WTC11 (cell line): ENCODE data around the gene FXYD3. TPM values are rescaled to one million over a fixed set of nuclear protein-coding genes. Genes with fewer than 3 reads are reported as not detected.
A peak's percentile ranks its signal among the peaks of the same experiment; 100 is the strongest.

ENCODE experiments used
- ATAC-seq: fragments of 200-7000 bp; cut with Tn5 transposase; 2 replicates; pipeline ENCODE4 v1.10.0; 2021; ENCODE audit warnings: mild to moderate bottlenecking, moderate library complexity
- CTCF ChIA-PET: fragments of 300-600 bp; sonication (Branson Sonifier 250); formaldehyde crosslinking; loops from one replicate; lab custom pipeline; 2021; ENCODE audit warnings: antibody characterized with exemption; lab: Charles Lee
- POLR2A ChIA-PET: fragments of 350-600 bp; sonication (Branson Sonifier 250); formaldehyde crosslinking; loops from one replicate; lab custom pipeline; 2021; ENCODE audit warnings: antibody characterized with exemption; lab: Charles Lee
- DNase-seq: peaks from one replicate; pipeline ENCODE4 v3.0.0; 2021; ENCODE audit warnings: low spot score
- H3K27ac Mint-ChIP-seq: 2 replicates; pipeline ENCODE4 v1.8.0; 2021; ENCODE audit warnings: mixed read lengths
- H3K27me3 Mint-ChIP-seq: 2 replicates; pipeline ENCODE4 v1.8.0; 2021; ENCODE audit warnings: low read depth, mild to moderate bottlenecking, moderate library complexity, mixed read lengths
- H3K36me3 Mint-ChIP-seq: 2 replicates; pipeline ENCODE4 v1.8.0; 2021; ENCODE audit warnings: mixed read lengths
- H3K4me1 Mint-ChIP-seq: 2 replicates; pipeline ENCODE4 v1.8.0; 2022; ENCODE audit warnings: mixed read lengths
- H3K4me3 Mint-ChIP-seq: 2 replicates; pipeline ENCODE4 v1.8.0; 2021; ENCODE audit warnings: mild to moderate bottlenecking, moderate library complexity, mixed read lengths
- H3K9me3 Mint-ChIP-seq: 2 replicates; pipeline ENCODE4 v1.8.0; 2021; ENCODE audit warnings: mixed read lengths
- CDX4 ChIP-seq: fragments of 250-450 bp; sonication (Bioruptor Pico); IDR thresholded peaks from 2 replicates; pipeline ENCODE4 v1.9.0; 2021; ENCODE audit warnings: moderate library complexity, mild to moderate bottlenecking, inconsistent platforms, borderline replicate concordance
- FOXK1 ChIP-seq: sonication (generic); formaldehyde crosslinking; IDR thresholded peaks from 2 replicates; pipeline ENCODE4 v1.8.0; 2022; ENCODE audit warnings: mild to moderate bottlenecking, moderate library complexity, missing genetic modification reagents
- GTF2I ChIP-seq: fragments of 250-450 bp; sonication (Bioruptor Pico); conservative IDR thresholded peaks from 2 replicates; pipeline ENCODE4 v1.4.0; 2021; ENCODE audit warnings: mild to moderate bottlenecking
- OVOL2 ChIP-seq: fragments of 250-450 bp; sonication (Bioruptor Pico); IDR thresholded peaks from 2 replicates; pipeline ENCODE4 v1.9.0; 2021; ENCODE audit warnings: mild to moderate bottlenecking, borderline replicate concordance
- PRRX2 ChIP-seq: fragments of 250-450 bp; sonication (Bioruptor Pico); IDR thresholded peaks from 2 replicates; pipeline ENCODE4 v1.8.0; 2021; ENCODE audit warnings: mild to moderate bottlenecking
- RORB ChIP-seq: fragments of 250-450 bp; sonication (Bioruptor Pico); IDR thresholded peaks from 2 replicates; pipeline ENCODE4 v1.9.0; 2021; ENCODE audit warnings: mild to moderate bottlenecking
- TCF7 ChIP-seq: sonication (generic); formaldehyde crosslinking; IDR thresholded peaks from 2 replicates; pipeline ENCODE4 v1.8.0; 2022; ENCODE audit warnings: mild to moderate bottlenecking, low read depth, missing genetic modification reagents, moderate library complexity
- ZNF138 ChIP-seq: sonication (generic); formaldehyde crosslinking; conservative IDR thresholded peaks from 2 replicates; pipeline ENCODE4 v1.8.1; 2022; ENCODE audit warnings: mild to moderate bottlenecking, moderate library complexity, missing genetic modification reagents
- ZNF263 ChIP-seq: sonication (generic); formaldehyde crosslinking; IDR thresholded peaks from 2 replicates; pipeline ENCODE4 v1.8.1; 2022; ENCODE audit warnings: low read depth, mild to moderate bottlenecking, moderate library complexity, missing genetic modification reagents
- ZNF671 ChIP-seq: fragments of 250-450 bp; sonication (Bioruptor Pico); IDR thresholded peaks from 2 replicates; pipeline ENCODE4 v1.8.0; 2021; ENCODE audit warnings: mild to moderate bottlenecking
- total RNA-seq: library from RNA; stranded (reverse); gene quantifications from 3 replicates; pipeline ENCODE4 v1.2.3, GENCODE V29; 2021
- TF ChIP-seq, protein P1 (sequence below): fragments of 200-600 bp; IDR thresholded peaks from 2 replicates; pipeline ENCODE4 v1.8.0; 2022; ENCODE audit warnings: antibody characterized with exemption
- TF ChIP-seq, protein P2 (sequence below): fragments of 250-450 bp; sonication (Bioruptor Pico); IDR thresholded peaks from 2 replicates; pipeline ENCODE4 v1.9.0; 2021; ENCODE audit warnings: mild to moderate bottlenecking, borderline replicate concordance
- TF ChIP-seq, protein P3 (sequence below): fragments of 250-450 bp; sonication (Bioruptor Pico); conservative IDR thresholded peaks from 2 replicates; pipeline ENCODE4 v1.9.0; 2021; ENCODE audit warnings: mild to moderate bottlenecking
- TF ChIP-seq, protein P4 (sequence below): fragments of 250-450 bp; sonication (Bioruptor Pico); IDR thresholded peaks from 2 replicates; pipeline ENCODE4 v1.9.0; 2021; ENCODE audit warnings: mild to moderate bottlenecking

The FXYD3 gene
- total RNA-seq, 1 experiment from 2014 or later: 1.8 TPM

- 0 out of 2 replicates have a peak, but pooled peaks cover 3% of the 10 kb centered on the region for H3K36me3 Mint-ChIP-seq
- peaks cover 8% of the 10 kb centered on the region; the same call in 1 of the 2 replicates for H3K9me3 Mint-ChIP-seq
- peaks cover 11% of the 10 kb centered on the region for H3K4me1 Mint-ChIP-seq
- H3K4me3 Mint-ChIP-seq: no peak overlapping the region
- no peaks in the 10 kb centered on the region for H3K27me3 Mint-ChIP-seq
- ChIA-PET CTCF (interaction anchor here (0.7 to 1.1 kb wide), 2 partner anchors 8 to 28 kb away, joined by 3 read pairs; partner anchors contain the start of gene LGI4), POLR2A (no interaction called here)
- TF ChIP-seq, protein P1, sequence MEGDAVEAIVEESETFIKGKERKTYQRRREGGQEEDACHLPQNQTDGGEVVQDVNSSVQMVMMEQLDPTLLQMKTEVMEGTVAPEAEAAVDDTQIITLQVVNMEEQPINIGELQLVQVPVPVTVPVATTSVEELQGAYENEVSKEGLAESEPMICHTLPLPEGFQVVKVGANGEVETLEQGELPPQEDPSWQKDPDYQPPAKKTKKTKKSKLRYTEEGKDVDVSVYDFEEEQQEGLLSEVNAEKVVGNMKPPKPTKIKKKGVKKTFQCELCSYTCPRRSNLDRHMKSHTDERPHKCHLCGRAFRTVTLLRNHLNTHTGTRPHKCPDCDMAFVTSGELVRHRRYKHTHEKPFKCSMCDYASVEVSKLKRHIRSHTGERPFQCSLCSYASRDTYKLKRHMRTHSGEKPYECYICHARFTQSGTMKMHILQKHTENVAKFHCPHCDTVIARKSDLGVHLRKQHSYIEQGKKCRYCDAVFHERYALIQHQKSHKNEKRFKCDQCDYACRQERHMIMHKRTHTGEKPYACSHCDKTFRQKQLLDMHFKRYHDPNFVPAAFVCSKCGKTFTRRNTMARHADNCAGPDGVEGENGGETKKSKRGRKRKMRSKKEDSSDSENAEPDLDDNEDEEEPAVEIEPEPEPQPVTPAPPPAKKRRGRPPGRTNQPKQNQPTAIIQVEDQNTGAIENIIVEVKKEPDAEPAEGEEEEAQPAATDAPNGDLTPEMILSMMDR: no peak
- TF ChIP-seq, protein P2, sequence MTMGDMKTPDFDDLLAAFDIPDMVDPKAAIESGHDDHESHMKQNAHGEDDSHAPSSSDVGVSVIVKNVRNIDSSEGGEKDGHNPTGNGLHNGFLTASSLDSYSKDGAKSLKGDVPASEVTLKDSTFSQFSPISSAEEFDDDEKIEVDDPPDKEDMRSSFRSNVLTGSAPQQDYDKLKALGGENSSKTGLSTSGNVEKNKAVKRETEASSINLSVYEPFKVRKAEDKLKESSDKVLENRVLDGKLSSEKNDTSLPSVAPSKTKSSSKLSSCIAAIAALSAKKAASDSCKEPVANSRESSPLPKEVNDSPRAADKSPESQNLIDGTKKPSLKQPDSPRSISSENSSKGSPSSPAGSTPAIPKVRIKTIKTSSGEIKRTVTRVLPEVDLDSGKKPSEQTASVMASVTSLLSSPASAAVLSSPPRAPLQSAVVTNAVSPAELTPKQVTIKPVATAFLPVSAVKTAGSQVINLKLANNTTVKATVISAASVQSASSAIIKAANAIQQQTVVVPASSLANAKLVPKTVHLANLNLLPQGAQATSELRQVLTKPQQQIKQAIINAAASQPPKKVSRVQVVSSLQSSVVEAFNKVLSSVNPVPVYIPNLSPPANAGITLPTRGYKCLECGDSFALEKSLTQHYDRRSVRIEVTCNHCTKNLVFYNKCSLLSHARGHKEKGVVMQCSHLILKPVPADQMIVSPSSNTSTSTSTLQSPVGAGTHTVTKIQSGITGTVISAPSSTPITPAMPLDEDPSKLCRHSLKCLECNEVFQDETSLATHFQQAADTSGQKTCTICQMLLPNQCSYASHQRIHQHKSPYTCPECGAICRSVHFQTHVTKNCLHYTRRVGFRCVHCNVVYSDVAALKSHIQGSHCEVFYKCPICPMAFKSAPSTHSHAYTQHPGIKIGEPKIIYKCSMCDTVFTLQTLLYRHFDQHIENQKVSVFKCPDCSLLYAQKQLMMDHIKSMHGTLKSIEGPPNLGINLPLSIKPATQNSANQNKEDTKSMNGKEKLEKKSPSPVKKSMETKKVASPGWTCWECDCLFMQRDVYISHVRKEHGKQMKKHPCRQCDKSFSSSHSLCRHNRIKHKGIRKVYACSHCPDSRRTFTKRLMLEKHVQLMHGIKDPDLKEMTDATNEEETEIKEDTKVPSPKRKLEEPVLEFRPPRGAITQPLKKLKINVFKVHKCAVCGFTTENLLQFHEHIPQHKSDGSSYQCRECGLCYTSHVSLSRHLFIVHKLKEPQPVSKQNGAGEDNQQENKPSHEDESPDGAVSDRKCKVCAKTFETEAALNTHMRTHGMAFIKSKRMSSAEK (CRISPR knock-in tag): no peak
- TF ChIP-seq GTF2I (CRISPR knock-in tag): peak; percentile 82
- TF ChIP-seq, protein P3, sequence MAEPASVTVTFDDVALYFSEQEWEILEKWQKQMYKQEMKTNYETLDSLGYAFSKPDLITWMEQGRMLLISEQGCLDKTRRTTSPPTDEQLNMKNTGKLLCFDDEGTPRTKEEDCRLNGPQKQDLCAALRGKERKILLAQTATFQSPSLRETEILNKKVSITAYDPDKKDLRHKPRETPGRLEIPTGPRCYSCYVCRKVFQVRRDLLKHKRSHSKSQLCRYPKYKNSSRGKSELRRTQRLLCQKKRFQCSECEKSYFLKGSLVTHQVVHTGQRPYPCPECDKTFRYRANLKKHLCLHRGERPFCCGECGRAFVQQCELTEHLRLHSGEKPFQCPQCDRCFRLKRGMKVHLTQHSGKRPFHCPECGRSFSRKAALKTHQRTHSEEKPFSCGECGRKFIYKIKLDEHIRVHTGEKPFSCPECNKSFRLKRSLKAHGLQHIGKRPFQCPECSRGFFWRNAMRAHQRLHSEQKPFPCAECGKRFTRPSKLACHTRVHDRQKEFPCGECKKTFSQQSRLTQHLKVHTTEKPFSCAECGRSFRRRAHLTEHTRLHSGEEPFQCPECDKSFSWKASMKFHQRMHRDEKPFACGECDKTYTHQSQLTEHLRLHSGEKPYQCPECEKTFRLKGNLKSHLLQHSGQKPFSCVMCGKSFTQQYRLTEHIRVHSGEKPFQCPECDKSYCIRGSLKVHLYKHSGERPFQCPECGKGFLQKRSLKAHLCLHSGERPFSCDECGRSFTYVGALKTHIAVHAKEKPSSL: no peak
- TF ChIP-seq OVOL2 (CRISPR knock-in tag): no peak
- no peak for TF ChIP-seq ZNF263 (CRISPR knock-in tag)
- no peak for TF ChIP-seq ZNF671 (CRISPR knock-in tag)
- TF ChIP-seq ZNF138 (CRISPR knock-in tag): no peak
- DNase-seq (no peak), ATAC-seq (no peak)
- H3K27ac Mint-ChIP-seq: no peak overlapping the region
These were observed 8.6 kb upstream of the FXYD3 start for GRCh38 chr19:35106898-35107541.

GRCh38 chr19:35107545-35107944 lies 8.1 kb upstream of the FXYD3 start:
- 0 out of 2 replicates have a peak, but pooled peaks cover 3% of the 10 kb centered on the region for H3K36me3 Mint-ChIP-seq
- H3K4me3 Mint-ChIP-seq: no peak overlapping the region
- DNase-seq (no peak), ATAC-seq (no peak)
- H3K27me3 Mint-ChIP-seq: no peaks in the 10 kb centered on the region
- TF ChIP-seq FOXK1 (CRISPR knock-in tag): no peak
- ChIA-PET CTCF (interaction anchor here (0.7 to 1.1 kb wide), 2 partner anchors 16 to 28 kb away, joined by 3 to 4 read pairs; partner anchors contain the start of gene LGI4), POLR2A (no interaction called here)
- no peak overlapping the region for H3K27ac Mint-ChIP-seq
- H3K9me3 Mint-ChIP-seq: peaks cover 8% of the 10 kb centered on the region; the same call in 1 of the 2 replicates
- peaks cover 13% of the 10 kb centered on the region for H3K4me1 Mint-ChIP-seq

DNA sequence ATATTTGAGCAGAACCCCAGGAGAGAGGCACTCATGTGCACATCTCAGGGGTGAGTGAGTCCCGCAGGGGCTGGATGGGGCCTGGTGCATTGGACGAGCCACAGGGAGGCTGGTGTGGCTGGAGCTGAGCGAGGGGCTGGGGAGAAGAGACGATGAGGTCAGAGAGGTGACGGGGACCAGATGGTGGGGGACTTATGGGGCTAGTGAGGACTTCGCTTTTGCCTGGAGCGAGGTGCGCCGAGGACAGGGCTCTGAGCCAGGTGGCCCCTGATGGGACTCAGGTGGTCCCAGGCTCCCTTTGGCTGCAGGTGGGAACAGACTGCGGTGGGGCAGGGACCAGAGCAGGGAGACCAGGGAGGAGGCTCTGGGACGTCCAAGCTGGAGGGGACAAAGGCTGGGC lies 6.9 kb upstream of the FXYD3 start:
- peaks cover 20% of the 10 kb centered on the region for H3K4me1 Mint-ChIP-seq
- POLR2A ChIA-PET: no interaction called here
- DNase-seq (no peak), ATAC-seq (no peak)
- peaks cover 8% of the 10 kb centered on the region; the same call in 1 of the 2 replicates for H3K9me3 Mint-ChIP-seq
- H3K4me3 Mint-ChIP-seq: no peak overlapping the region
- CTCF ChIA-PET: interaction anchor here (1.1 kb wide), 1 partner anchor 19 kb away, joined by 4 read pairs; no protein-coding TSS in a partner anchor
- H3K27ac Mint-ChIP-seq: no peak overlapping the region
- 0 out of 2 replicates have a peak, but pooled peaks cover 3% of the 10 kb centered on the region for H3K36me3 Mint-ChIP-seq
- TF ChIP-seq RORB (CRISPR knock-in tag) (no peak), PRRX2 (no peak), CDX4 (CRISPR knock-in tag) (no peak), TCF7 (CRISPR knock-in tag) (no peak)
- TF ChIP-seq, protein P4, sequence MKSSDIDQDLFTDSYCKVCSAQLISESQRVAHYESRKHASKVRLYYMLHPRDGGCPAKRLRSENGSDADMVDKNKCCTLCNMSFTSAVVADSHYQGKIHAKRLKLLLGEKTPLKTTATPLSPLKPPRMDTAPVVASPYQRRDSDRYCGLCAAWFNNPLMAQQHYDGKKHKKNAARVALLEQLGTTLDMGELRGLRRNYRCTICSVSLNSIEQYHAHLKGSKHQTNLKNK (CRISPR knock-in tag): no peak
- H3K27me3 Mint-ChIP-seq: no peaks in the 10 kb centered on the region
